ENCODE measurements around the gene GLRB. TPM values are rescaled to one million over a fixed set of nuclear protein-coding genes. Genes with fewer than 3 reads are reported as not detected.

Gene GLRB
- total RNA-seq = not detected in 2 replicates
- 0.07 TPM for total RNA-seq (2013)
- polyA plus RNA-seq = not detected in 2 replicates
- not detected in 2 replicates for polyA minus RNA-seq

DNA sequence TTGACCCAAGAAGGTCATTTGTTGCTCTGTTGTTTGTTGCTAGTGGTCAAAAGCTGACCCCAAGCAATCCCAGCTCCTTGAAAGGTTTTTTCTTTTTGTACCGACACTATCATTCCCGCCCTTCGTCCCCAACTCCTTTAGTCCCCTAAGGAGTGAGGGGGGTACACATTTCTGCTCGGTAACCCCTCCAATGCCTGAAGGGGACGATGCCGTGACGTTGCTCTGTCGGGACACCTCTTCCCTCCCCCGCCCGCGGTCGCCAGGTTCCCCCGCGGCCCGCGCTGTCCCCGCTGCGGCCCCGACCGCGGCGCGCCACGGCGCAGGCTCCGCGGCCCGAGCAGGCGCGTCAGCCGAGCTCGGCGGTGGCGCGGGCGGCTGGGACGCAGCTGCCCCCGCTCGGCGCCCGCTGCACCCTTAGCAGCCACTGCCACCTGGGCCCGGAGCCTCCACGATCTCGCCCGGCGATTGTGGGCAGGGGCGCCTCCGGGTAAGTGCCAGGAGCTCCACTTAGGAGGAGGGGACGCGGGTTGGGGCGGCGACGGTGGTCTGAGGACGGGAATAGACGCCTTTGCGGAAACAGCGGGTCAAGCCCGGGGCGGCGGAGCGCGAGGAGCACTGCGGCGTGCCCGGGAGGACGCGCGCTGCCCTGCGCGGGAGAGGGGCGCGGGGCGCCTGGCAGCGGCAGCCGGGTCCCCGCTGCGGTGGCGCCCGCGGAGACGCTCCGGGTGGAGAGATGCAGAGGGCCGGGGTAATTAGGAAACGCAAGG is at the start of gene GLRB:
Gene GLRB, plus strand, starts transcription at position 340 of the 767 bp plus-strand sequence. CDS start 1,875 bp downstream, outside the sequence.
- no peaks in the 10 kb centered on the region for H3K4me1 Mint-ChIP-seq
- no peak within 1 kb of the TSS for H3K9ac ChIP-seq (ENCODE audit: low read length)
- DNase-seq = no peak
- H3K79me2 ChIP-seq (ENCODE audit: control insufficient read depth, insufficient read depth, low read length) = no peaks in the 10 kb centered on the region
- H4K20me1 ChIP-seq (ENCODE audit: control insufficient read depth, insufficient read depth, low read length, poor library complexity, severe bottlenecking) = no peaks in the 10 kb centered on the region
- H3K27me3 ChIP-seq (replicated peaks in 1 of 4; ENCODE audit: control extremely low read depth in 1 of 4, control insufficient read depth in 3 of 4, insufficient read depth in 4 of 4, low read length in 3 of 4) = peaks cover 0 to 4% (median 0%) of the 10 kb centered on the region in 4 experiments
- intact Hi-C loops (cut with micrococcal nuclease) = no loop called here
- peaks cover 0 to 4% (median 0%) of the 10 kb centered on the region in 3 donors for H3K9me3 ChIP-seq (ENCODE audit: control extremely low read depth in 1 of 3, control insufficient read depth in 2 of 3, insufficient read depth in 1 of 3, low read length in 2 of 3)
- H3K4me3 ChIP-seq (ENCODE audit: control extremely low read depth in 1 of 5, extremely low read depth in 1 of 5, insufficient read depth in 1 of 5, low read depth in 2 of 5, low read length in 4 of 5) = no peak within 1 kb of the TSS
- no peaks in the 10 kb centered on the region for H3K36me3 ChIP-seq (replicated peaks in 1 of 2; ENCODE audit: control extremely low read depth in 1 of 2, control insufficient read depth in 1 of 2, extremely low read depth in 1 of 2, insufficient read depth in 2 of 2, low read length in 1 of 2)
- no peak within 1 kb of the TSS for H3K27ac Mint-ChIP-seq
- no peaks in the 10 kb centered on the region for H3K9me3 Mint-ChIP-seq (ENCODE audit: insufficient read depth)
- no peaks in the 10 kb centered on the region for H3K4me1 ChIP-seq (ENCODE audit: control insufficient read depth in 2 of 2, insufficient read depth in 2 of 2, low read length in 2 of 2)
- H2AFZ ChIP-seq (ENCODE audit: insufficient read depth, low read depth, low read length, poor library complexity, severe bottlenecking) = no peak within 1 kb of the TSS
- no peak for ATAC-seq (ENCODE audit: low read depth)
- H3K4me2 ChIP-seq (replicated peaks; ENCODE audit: low read depth, low read length, poor library complexity, severe bottlenecking) = no peak within 1 kb of the TSS
- no peak within 1 kb of the TSS for H3K27ac ChIP-seq (ENCODE audit: low read length in 2 of 2)
- 7% methylated on average over 82 of the region's 84 CpGs for WGBS (ENCODE audit: insufficient coverage)
- ChIA-PET POLR2A (no interaction called here), CTCF (no interaction called here)
- no peak within 1 kb of the TSS for H3K4me3 Mint-ChIP-seq
- TF ChIP-seq, protein P1, sequence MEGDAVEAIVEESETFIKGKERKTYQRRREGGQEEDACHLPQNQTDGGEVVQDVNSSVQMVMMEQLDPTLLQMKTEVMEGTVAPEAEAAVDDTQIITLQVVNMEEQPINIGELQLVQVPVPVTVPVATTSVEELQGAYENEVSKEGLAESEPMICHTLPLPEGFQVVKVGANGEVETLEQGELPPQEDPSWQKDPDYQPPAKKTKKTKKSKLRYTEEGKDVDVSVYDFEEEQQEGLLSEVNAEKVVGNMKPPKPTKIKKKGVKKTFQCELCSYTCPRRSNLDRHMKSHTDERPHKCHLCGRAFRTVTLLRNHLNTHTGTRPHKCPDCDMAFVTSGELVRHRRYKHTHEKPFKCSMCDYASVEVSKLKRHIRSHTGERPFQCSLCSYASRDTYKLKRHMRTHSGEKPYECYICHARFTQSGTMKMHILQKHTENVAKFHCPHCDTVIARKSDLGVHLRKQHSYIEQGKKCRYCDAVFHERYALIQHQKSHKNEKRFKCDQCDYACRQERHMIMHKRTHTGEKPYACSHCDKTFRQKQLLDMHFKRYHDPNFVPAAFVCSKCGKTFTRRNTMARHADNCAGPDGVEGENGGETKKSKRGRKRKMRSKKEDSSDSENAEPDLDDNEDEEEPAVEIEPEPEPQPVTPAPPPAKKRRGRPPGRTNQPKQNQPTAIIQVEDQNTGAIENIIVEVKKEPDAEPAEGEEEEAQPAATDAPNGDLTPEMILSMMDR (IDR thresholded peaks at IDR 0.05) = no peak
- TF ChIP-seq EZH2 (IDR thresholded peaks at IDR 0.05; ENCODE audit: borderline replicate concordance, insufficient read depth, low read depth, low read length, poor library complexity, severe bottlenecking) = no peak
- peaks cover 13% of the 10 kb centered on the region for H3K27me3 Mint-ChIP-seq

DNA sequence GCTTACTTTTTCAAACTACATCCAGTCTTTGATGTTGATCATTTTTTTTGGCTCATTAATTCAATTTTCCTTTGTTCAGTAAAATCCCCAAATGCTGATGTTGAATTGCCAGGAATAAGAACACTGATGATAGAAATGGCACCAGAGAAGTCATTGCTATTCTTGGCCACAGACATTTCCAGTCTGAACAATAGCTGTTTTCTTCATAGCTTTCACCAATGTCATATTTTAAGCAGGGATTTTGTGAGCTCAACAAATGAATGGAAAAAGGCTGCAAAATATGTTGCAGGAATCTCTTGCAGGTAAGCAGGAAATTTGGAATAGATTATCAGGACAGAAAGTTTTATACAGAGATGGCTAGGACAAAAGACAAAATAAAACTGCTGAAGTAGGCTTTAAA is 40.5 kb upstream of the GLRB start:
- Mint-ChIP-seq H3K4me1 (no peaks in the 10 kb centered on the region), H3K27ac (no peak overlapping the region), H3K27me3 (no peaks in the 10 kb centered on the region), H3K4me3 (no peak overlapping the region), H3K9me3 (ENCODE audit: insufficient read depth) (no peaks in the 10 kb centered on the region)
- ChIA-PET POLR2A (no interaction called here), CTCF (no interaction called here)
- ATAC-seq (ENCODE audit: low read depth) (no peak), DNase-seq (no peak)
- H3K4me3 ChIP-seq (ENCODE audit: control extremely low read depth in 1 of 5, extremely low read depth in 1 of 5, insufficient read depth in 1 of 5, low read depth in 2 of 5, low read length in 4 of 5) = no peak overlapping the region
- H3K4me1 ChIP-seq (ENCODE audit: control insufficient read depth in 2 of 2, insufficient read depth in 2 of 2, low read length in 2 of 2) = no peaks in the 10 kb centered on the region
- H3K79me2 ChIP-seq (ENCODE audit: control insufficient read depth, insufficient read depth, low read length) = no peaks in the 10 kb centered on the region
- no peak overlapping the region for H2AFZ ChIP-seq (ENCODE audit: insufficient read depth, low read depth, low read length, poor library complexity, severe bottlenecking)
- no peak overlapping the region for H3K4me2 ChIP-seq (replicated peaks; ENCODE audit: low read depth, low read length, poor library complexity, severe bottlenecking)
- H3K9me3 ChIP-seq (ENCODE audit: control extremely low read depth in 1 of 3, control insufficient read depth in 2 of 3, insufficient read depth in 1 of 3, low read length in 2 of 3) = no peaks in the 10 kb centered on the region
- intact Hi-C loops (cut with micrococcal nuclease) = no loop called here
- no peaks in the 10 kb centered on the region for H3K36me3 ChIP-seq (replicated peaks in 1 of 2; ENCODE audit: control extremely low read depth in 1 of 2, control insufficient read depth in 1 of 2, extremely low read depth in 1 of 2, insufficient read depth in 2 of 2, low read length in 1 of 2)
- no peak for TF ChIP-seq EZH2 (IDR thresholded peaks at IDR 0.05; ENCODE audit: borderline replicate concordance, insufficient read depth, low read depth, low read length, poor library complexity, severe bottlenecking)
- TF ChIP-seq, protein P1 (IDR thresholded peaks at IDR 0.05) = no peak
- no peak overlapping the region for H3K9ac ChIP-seq (ENCODE audit: low read length)
- no peaks in the 10 kb centered on the region for H3K27me3 ChIP-seq (replicated peaks in 1 of 4; ENCODE audit: control extremely low read depth in 1 of 4, control insufficient read depth in 3 of 4, insufficient read depth in 4 of 4, low read length in 3 of 4)
- no peak overlapping the region for H3K27ac ChIP-seq (ENCODE audit: low read length in 2 of 2)
- H4K20me1 ChIP-seq (ENCODE audit: control insufficient read depth, insufficient read depth, low read length, poor library complexity, severe bottlenecking) = no peaks in the 10 kb centered on the region
